HEK293 (cell line): ENCODE results near the gene RNF166.
A peak's percentile ranks its signal among the peaks of the same experiment; 100 is the strongest.

Experiments used
- BCL11A ChIP-seq: fragments of 450-650 bp; formaldehyde crosslinking; IDR thresholded peaks from 2 replicates; pipeline ENCODE4 v1.5.1; 2016; ENCODE audit warnings: low read depth, missing biosample characterization, missing genetic modification characterization
- HOXA7 ChIP-seq: sonication (generic); formaldehyde crosslinking; IDR thresholded peaks from 2 replicates; pipeline ENCODE4 v1.8.1; 2022; ENCODE audit warnings: missing genetic modification reagents, borderline replicate concordance
- OSR2 ChIP-seq: fragments of 450-650 bp; formaldehyde crosslinking; IDR thresholded peaks from 2 replicates; pipeline ENCODE4 v1.5.1; 2016; ENCODE audit warnings: missing biosample characterization, missing genetic modification characterization
- PRDM2 ChIP-seq: fragments of 450-650 bp; formaldehyde crosslinking; IDR thresholded peaks from 2 replicates; pipeline ENCODE4 v1.5.1; 2016; ENCODE audit warnings: missing biosample characterization, missing genetic modification characterization, borderline replicate concordance
- PRDM6 ChIP-seq: fragments of 450-650 bp; formaldehyde crosslinking; IDR thresholded peaks from 2 replicates; pipeline ENCODE4 v1.5.1; 2017; ENCODE audit warnings: missing biosample characterization, missing genetic modification characterization
- ZBTB17 ChIP-seq: fragments of 450-650 bp; formaldehyde crosslinking; IDR thresholded peaks from 2 replicates; pipeline ENCODE4 v1.5.1; 2016; ENCODE audit warnings: missing biosample characterization, missing genetic modification characterization
- ZBTB8A ChIP-seq: fragments of 450-650 bp; formaldehyde crosslinking; IDR thresholded peaks from 2 replicates; pipeline ENCODE4 v1.5.1; 2016; ENCODE audit warnings: missing biosample characterization, missing genetic modification characterization
- ZFP37 ChIP-seq: fragments of 450-650 bp; formaldehyde crosslinking; IDR thresholded peaks from 2 replicates; pipeline ENCODE4 v1.5.1; 2016; ENCODE audit warnings: missing biosample characterization, missing genetic modification characterization
- ZFP69B ChIP-seq: fragments of 450-650 bp; formaldehyde crosslinking; IDR thresholded peaks from 2 replicates; pipeline ENCODE4 v1.5.1; 2016; ENCODE audit warnings: missing biosample characterization, missing genetic modification characterization
- ZIC2 ChIP-seq: fragments of 450-650 bp; formaldehyde crosslinking; IDR thresholded peaks from 2 replicates; pipeline ENCODE4 v1.5.1; 2016; ENCODE audit warnings: missing biosample characterization, missing genetic modification characterization
- ZNF121 ChIP-seq: fragments of 450-650 bp; formaldehyde crosslinking; IDR thresholded peaks from 2 replicates; pipeline ENCODE4 v1.5.1; 2016; ENCODE audit warnings: missing biosample characterization, missing genetic modification characterization
- ZNF132 ChIP-seq: fragments of 450-650 bp; formaldehyde crosslinking; IDR thresholded peaks from 2 replicates; pipeline ENCODE4 v1.5.1; 2017; ENCODE audit warnings: missing biosample characterization, missing genetic modification characterization, borderline replicate concordance
- ZNF148 ChIP-seq: fragments of 450-650 bp; formaldehyde crosslinking; IDR thresholded peaks from 2 replicates; pipeline ENCODE4 v1.5.0; 2017; ENCODE audit warnings: missing biosample characterization, missing genetic modification characterization, borderline replicate concordance
- ZNF19 ChIP-seq: fragments of 450-650 bp; formaldehyde crosslinking; IDR thresholded peaks from 2 replicates; pipeline ENCODE4; 2016; ENCODE audit warnings: missing biosample characterization, missing genetic modification characterization, low read depth
- ZNF202 ChIP-seq: fragments of 450-650 bp; formaldehyde crosslinking; IDR thresholded peaks from 2 replicates; pipeline ENCODE4 v1.5.1; 2016; ENCODE audit warnings: missing biosample characterization, missing genetic modification characterization, borderline replicate concordance
- ZNF211 ChIP-seq: fragments of 450-650 bp; formaldehyde crosslinking; IDR thresholded peaks from 2 replicates; pipeline ENCODE4 v1.5.1; 2016; ENCODE audit warnings: low read depth, missing biosample characterization, missing genetic modification characterization
- ZNF221 ChIP-seq: fragments of 450-650 bp; formaldehyde crosslinking; IDR thresholded peaks from 2 replicates; pipeline ENCODE4 v1.5.1; 2017; ENCODE audit warnings: missing biosample characterization, missing genetic modification characterization, borderline replicate concordance
- ZNF23 ChIP-seq: fragments of 450-650 bp; formaldehyde crosslinking; IDR thresholded peaks from 2 replicates; pipeline ENCODE4 v1.5.1; 2016; ENCODE audit warnings: missing biosample characterization, missing genetic modification characterization, borderline replicate concordance
- ZNF280D ChIP-seq: fragments of 450-650 bp; formaldehyde crosslinking; IDR thresholded peaks from 2 replicates; pipeline ENCODE4 v1.5.1; 2016; ENCODE audit warnings: missing biosample characterization, missing genetic modification characterization
- ZNF324 ChIP-seq: fragments of 450-650 bp; formaldehyde crosslinking; IDR thresholded peaks from 2 replicates; pipeline ENCODE4 v1.5.1; 2016; ENCODE audit warnings: missing biosample characterization, missing genetic modification characterization
- ZNF366 ChIP-seq: fragments of 450-650 bp; formaldehyde crosslinking; conservative IDR thresholded peaks from 2 replicates; pipeline ENCODE4 v1.5.1; 2016; ENCODE audit warnings: missing biosample characterization, missing genetic modification characterization
- ZNF37A ChIP-seq: fragments of 450-650 bp; IDR thresholded peaks from 2 replicates; pipeline ENCODE4 v1.5.1; 2018; ENCODE audit warnings: missing biosample characterization, missing genetic modification characterization
- ZNF394 ChIP-seq: fragments of 450-650 bp; formaldehyde crosslinking; IDR thresholded peaks from 2 replicates; pipeline ENCODE4 v1.5.1; 2016; ENCODE audit warnings: missing biosample characterization, missing genetic modification characterization, mild to moderate bottlenecking, moderate library complexity, borderline replicate concordance
- ZNF416 ChIP-seq: fragments of 450-650 bp; formaldehyde crosslinking; IDR thresholded peaks from 2 replicates; pipeline ENCODE4 v1.5.1; 2016; ENCODE audit warnings: missing biosample characterization, missing genetic modification characterization
- ZNF423 ChIP-seq: fragments of 450-650 bp; formaldehyde crosslinking; IDR thresholded peaks from 2 replicates; pipeline ENCODE4 v1.5.1; 2016; ENCODE audit warnings: missing biosample characterization, missing genetic modification characterization
- ZNF548 ChIP-seq: fragments of 450-650 bp; formaldehyde crosslinking; IDR thresholded peaks from 2 replicates; pipeline ENCODE4 v1.5.1; 2016; ENCODE audit warnings: missing biosample characterization, missing genetic modification characterization
- ZNF664 ChIP-seq: fragments of 450-650 bp; formaldehyde crosslinking; IDR thresholded peaks from 2 replicates; pipeline ENCODE4 v1.5.1; 2016; ENCODE audit warnings: missing biosample characterization, missing genetic modification characterization
- ZNF677 ChIP-seq: fragments of 450-650 bp; IDR thresholded peaks from 2 replicates; pipeline ENCODE4 v1.5.0; 2018; ENCODE audit warnings: missing biosample characterization, mild to moderate bottlenecking, missing genetic modification characterization, moderate library complexity

Gene RNF166

GRCh38 chr16:88688013-88688778 is 18.0 kb downstream of the RNF166 start (continued):
- TF ChIP-seq ZNF280D (tag by site-specific recombination) (no peak), ZNF416 (tag by site-specific recombination) (no peak), ZNF23 (tag by site-specific recombination) (no peak), PRDM2 (tag by site-specific recombination) (no peak), ZFP37 (tag by site-specific recombination) (no peak), PRDM6 (tag by site-specific recombination) (no peak), ZNF394 (tag by site-specific recombination) (no peak), ZNF37A (no peak), OSR2 (tag by site-specific recombination) (0 out of 2 replicates have a peak, but pooled peaks have one; percentile 33), ZNF664 (tag by site-specific recombination) (no peak), ZNF211 (no peak), ZNF148 (no peak), ZNF202 (tag by site-specific recombination) (no peak), HOXA7 (CRISPR knock-in tag) (no peak), ZBTB17 (tag by site-specific recombination) (no peak), ZNF324 (tag by site-specific recombination) (no peak), ZNF19 (tag by site-specific recombination) (no peak), ZBTB8A (tag by site-specific recombination) (peak; percentile 47; the same call in 1 of the 2 replicates), ZNF221 (tag by site-specific recombination) (no peak), ZNF423 (tag by site-specific recombination) (peak; percentile 87), ZNF366 (tag by site-specific recombination) (peak; percentile 41), BCL11A (tag by site-specific recombination) (no peak), ZNF132 (tag by site-specific recombination) (no peak), ZFP69B (no peak), ZNF677 (tag by site-specific recombination) (no peak), ZIC2 (tag by site-specific recombination) (peak; percentile 99), ZNF121 (tag by site-specific recombination) (no peak; the same call in 1 of the 2 replicates), ZNF548 (tag by site-specific recombination) (no peak)
